Measurements from ENCODE around the gene TRAP1. TPM values are rescaled to one million over a fixed set of nuclear protein-coding genes. Genes with fewer than 3 reads are reported as not detected.

Gene TRAP1
- polyA plus RNA-seq, 1 of the 3 experiments (the other 2 are of a cell fraction) = 129 TPM

DNA sequence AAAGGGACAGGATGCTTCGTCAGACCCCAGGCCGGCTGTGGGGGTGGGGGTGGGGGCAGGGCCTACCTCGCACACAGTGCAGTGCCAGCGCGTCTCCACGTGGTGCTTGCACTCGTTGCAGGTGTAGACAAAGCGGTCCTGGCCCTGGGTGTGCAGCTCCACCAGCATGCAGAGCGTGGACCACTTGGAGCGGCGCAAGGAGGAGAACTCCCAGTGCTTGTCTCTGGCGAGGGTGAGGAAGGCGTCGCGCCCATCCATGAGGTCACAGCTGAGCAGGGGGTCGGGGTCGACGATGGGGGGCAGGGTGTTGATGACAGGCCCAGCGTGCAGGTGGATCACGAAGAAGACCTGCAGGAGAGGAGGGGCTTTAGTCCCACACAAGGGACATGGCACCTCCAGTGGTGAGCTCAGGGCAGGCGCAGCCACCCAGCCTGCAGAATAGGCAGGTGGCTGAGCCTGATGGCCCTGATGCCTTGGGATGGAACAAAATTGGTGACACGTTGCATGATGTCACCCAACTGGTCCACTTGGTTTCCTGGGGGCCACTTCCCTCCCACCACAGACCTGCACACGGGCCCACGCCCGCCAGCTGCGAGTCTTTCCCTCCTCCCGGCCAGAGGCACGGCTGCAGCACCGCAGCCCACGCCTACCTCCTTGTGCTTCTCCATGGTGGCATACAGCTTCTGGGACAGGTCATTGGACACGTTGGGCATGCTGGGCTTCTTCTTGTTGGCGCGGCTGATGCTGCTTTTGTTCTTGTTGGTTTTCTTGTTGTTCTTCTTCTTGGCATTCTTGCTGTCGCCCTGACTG, 14.0 kb upstream of the TRAP1 start:
- H3K4me1 ChIP-seq (ENCODE audit: control insufficient read depth in 1 of 2, insufficient read depth in 2 of 2, low read depth in 1 of 2, low read length in 1 of 2) = no peaks in the 10 kb centered on the region
- H3K9me2 ChIP-seq = no peaks in the 10 kb centered on the region
- TF ChIP-seq GABPA (IDR thresholded peaks at IDR 0.05; ENCODE audit: low read depth) = no peak
- no peak for TF ChIP-seq NRF1 (IDR thresholded peaks at IDR 0.05; ENCODE audit: low read depth, low read length)
- no peak for TF ChIP-seq POLR2AphosphoS5 (IDR thresholded peaks at IDR 0.05; ENCODE audit: low read depth, low read length)
- TF ChIP-seq, protein P1, sequence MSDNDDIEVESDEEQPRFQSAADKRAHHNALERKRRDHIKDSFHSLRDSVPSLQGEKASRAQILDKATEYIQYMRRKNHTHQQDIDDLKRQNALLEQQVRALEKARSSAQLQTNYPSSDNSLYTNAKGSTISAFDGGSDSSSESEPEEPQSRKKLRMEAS (IDR thresholded peaks at IDR 0.05; ENCODE audit: low read depth) = no peak
- TF ChIP-seq RAD21 (IDR thresholded peaks at IDR 0.05; ENCODE audit: low read length) = no peak
- TF ChIP-seq JUND (IDR thresholded peaks at IDR 0.05) = no peak
- no peak for TF ChIP-seq RCOR1 (IDR thresholded peaks at IDR 0.05; ENCODE audit: low read length)
- TF ChIP-seq EP300 (IDR thresholded peaks at IDR 0.05; ENCODE audit: borderline replicate concordance in 1 of 2, low read depth in 1 of 2, low read length in 1 of 2) = no peak
- TF ChIP-seq, protein P2, sequence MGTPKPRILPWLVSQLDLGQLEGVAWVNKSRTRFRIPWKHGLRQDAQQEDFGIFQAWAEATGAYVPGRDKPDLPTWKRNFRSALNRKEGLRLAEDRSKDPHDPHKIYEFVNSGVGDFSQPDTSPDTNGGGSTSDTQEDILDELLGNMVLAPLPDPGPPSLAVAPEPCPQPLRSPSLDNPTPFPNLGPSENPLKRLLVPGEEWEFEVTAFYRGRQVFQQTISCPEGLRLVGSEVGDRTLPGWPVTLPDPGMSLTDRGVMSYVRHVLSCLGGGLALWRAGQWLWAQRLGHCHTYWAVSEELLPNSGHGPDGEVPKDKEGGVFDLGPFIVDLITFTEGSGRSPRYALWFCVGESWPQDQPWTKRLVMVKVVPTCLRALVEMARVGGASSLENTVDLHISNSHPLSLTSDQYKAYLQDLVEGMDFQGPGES (IDR thresholded peaks at IDR 0.05; ENCODE audit: low read depth, low read length) = no peak
- TF ChIP-seq RXRA (IDR thresholded peaks at IDR 0.05; ENCODE audit: borderline replicate concordance, low read depth) = no peak
- TF ChIP-seq TCF12 (IDR thresholded peaks at IDR 0.05) = no peak
- TF ChIP-seq FOXM1 (IDR thresholded peaks at IDR 0.05; ENCODE audit: low read depth) = no peak
- TF ChIP-seq, protein P3, sequence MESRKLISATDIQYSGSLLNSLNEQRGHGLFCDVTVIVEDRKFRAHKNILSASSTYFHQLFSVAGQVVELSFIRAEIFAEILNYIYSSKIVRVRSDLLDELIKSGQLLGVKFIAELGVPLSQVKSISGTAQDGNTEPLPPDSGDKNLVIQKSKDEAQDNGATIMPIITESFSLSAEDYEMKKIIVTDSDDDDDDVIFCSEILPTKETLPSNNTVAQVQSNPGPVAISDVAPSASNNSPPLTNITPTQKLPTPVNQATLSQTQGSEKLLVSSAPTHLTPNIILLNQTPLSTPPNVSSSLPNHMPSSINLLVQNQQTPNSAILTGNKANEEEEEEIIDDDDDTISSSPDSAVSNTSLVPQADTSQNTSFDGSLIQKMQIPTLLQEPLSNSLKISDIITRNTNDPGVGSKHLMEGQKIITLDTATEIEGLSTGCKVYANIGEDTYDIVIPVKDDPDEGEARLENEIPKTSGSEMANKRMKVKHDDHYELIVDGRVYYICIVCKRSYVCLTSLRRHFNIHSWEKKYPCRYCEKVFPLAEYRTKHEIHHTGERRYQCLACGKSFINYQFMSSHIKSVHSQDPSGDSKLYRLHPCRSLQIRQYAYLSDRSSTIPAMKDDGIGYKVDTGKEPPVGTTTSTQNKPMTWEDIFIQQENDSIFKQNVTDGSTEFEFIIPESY (IDR thresholded peaks at IDR 0.05; ENCODE audit: borderline replicate concordance, low read depth) = no peak
- H3K9ac ChIP-seq = no peak overlapping the region
- 97% methylated on average over 23 of the region's 34 CpGs for WGBS (ENCODE audit: low lambda C conversion rate)
- no peak overlapping the region for H2AFZ ChIP-seq (ENCODE audit: low read depth)
- ChIA-PET CTCF (interaction anchor here (1.0 kb wide), 1 partner anchor 40 kb away, joined by 3 read pairs; no protein-coding TSS in a partner anchor), POLR2A (no interaction called here)
- no peak overlapping the region for H3K27ac ChIP-seq (ENCODE audit: low read depth in 2 of 2, low read length in 1 of 2)
- no peaks in the 10 kb centered on the region for H3K9me3 ChIP-seq
- H3K4me2 ChIP-seq = no peak overlapping the region
- no peak for DNase-seq
- H3K79me2 ChIP-seq (ENCODE audit: insufficient read depth) = no peaks in the 10 kb centered on the region
- no peak overlapping the region for H3K4me3 ChIP-seq (ENCODE audit: low read depth in 2 of 2, low read length in 1 of 2)
- H4K20me1 ChIP-seq (ENCODE audit: insufficient read depth) = 0 out of 2 replicates have a peak, but pooled peaks cover 3% of the 10 kb centered on the region
- H3K27me3 ChIP-seq (ENCODE audit: insufficient read depth) = no peaks in the 10 kb centered on the region
- H3K36me3 ChIP-seq (replicated peaks in 1 of 2; ENCODE audit: control insufficient read depth in 1 of 2, insufficient read depth in 2 of 2, low read length in 1 of 2) = peaks cover 18 to 77% of the 10 kb centered on the region in 2 experiments
- H3F3A ChIP-seq (replicated peaks; ENCODE audit: insufficient read depth) = peaks cover 2% of the 10 kb centered on the region
